K562 (cell line): Measurements from ENCODE around the gene CHMP1A. TPM values are rescaled to one million over a fixed set of nuclear protein-coding genes. Genes with fewer than 3 reads are reported as not detected.

ENCODE experiments used
- ATAC-seq: fragments of 200-7000 bp; cut with Tn5 transposase; 3 replicates; pipeline ENCODE4 v1.9.1; 2020; ENCODE audit warnings: moderate library complexity
- BruUV-seq: library from RNA; stranded (reverse); fragments of 400-500 nt; replicated peaks from 2 replicates; lab custom pipeline; 2021; lab: Mats Ljungman, UMichigan
- CTCF ChIA-PET: fragments of 300-600 bp; formaldehyde crosslinking; extraction: SDS; loops from one replicate; lab custom pipeline; 2021; ENCODE audit warnings: low intra/inter-chr PET ratio; lab: Yijun Ruan, JAX
- POLR2A ChIA-PET: fragments of 300-600, 350-650 bp; sonication (Branson Sonifier 250); formaldehyde crosslinking; extraction: SDS; loops from one replicate; lab custom pipeline; 2021; ENCODE audit warnings: antibody characterized with exemption, inconsistent platforms; lab: Yijun Ruan, JAX
- DNase-seq, 4 experiments: peaks; one replicate each; pipeline versions ENCODE4 v3.0.0 to v3.0.0-alpha.2; 2011 to 2018; ENCODE audit warnings: low spot score in 3 of 4, mixed read lengths in 3 of 4; ENCODE audit errors: extremely low read depth in 1 of 4
- FAIRE-seq: peaks from 2 replicates; lab custom pipeline; 2011; peaks lifted over from hg19 to GRCh38; lab: Jason Lieb, UNC
- H2AFZ ChIP-seq: 2 replicates; pipeline ENCODE4 v1.6.0; 2011; ENCODE audit warnings: low read depth, low read length, control low read depth, inconsistent platforms
- H3K27ac ChIP-seq: fragments of 200-600 bp; 3 replicates; pipeline ENCODE4 v1.8.0; 2011; ENCODE audit warnings: low read depth, mild to moderate bottlenecking, control low read depth, inconsistent platforms, low read length, moderate library complexity, mixed read lengths; ENCODE audit errors: extremely low read depth
- H3K27me3 ChIP-seq, 2 experiments: fragments of 300-600 bp in 1 of 2; 2 replicates in 1 of 2; 3 replicates in 1 of 2; pipeline versions ENCODE4 v1.6.0 to v1.8.0; 2011; ENCODE audit warnings: inconsistent platforms in 2 of 2, low read length in 2 of 2, mild to moderate bottlenecking in 1 of 2, mixed read lengths in 1 of 2, moderate library complexity in 1 of 2; ENCODE audit not compliant: control insufficient read depth in 2 of 2, insufficient read depth in 2 of 2
- H3K36me3 ChIP-seq: fragments of 300-600 bp; 3 replicates; pipeline ENCODE4 v1.8.0; 2011; ENCODE audit warnings: mild to moderate bottlenecking, low read length, inconsistent platforms; ENCODE audit not compliant: control insufficient read depth, insufficient read depth
- H3K4me1 ChIP-seq, 2 experiments: fragments of 200-600 bp in 1 of 2; replicated peaks in 1 of 2; 2 replicates in 1 of 2; 3 replicates in 1 of 2; pipeline versions ENCODE4 v1.5.1 to v1.8.0; 2011; ENCODE audit warnings: inconsistent platforms in 2 of 2, low read length in 2 of 2, mild to moderate bottlenecking in 1 of 2, mixed read lengths in 1 of 2, moderate library complexity in 1 of 2; ENCODE audit not compliant: control insufficient read depth in 2 of 2, insufficient read depth in 2 of 2
- H3K4me2 ChIP-seq: 2 replicates; pipeline ENCODE4 v1.6.1; 2011; ENCODE audit warnings: low read length, control low read depth, inconsistent platforms, mixed read lengths; ENCODE audit not compliant: insufficient read depth
- H3K4me3 ChIP-seq: fragments of 200-600 bp; sonication (generic), shearing (Covaris generic); 2 replicates; pipeline ENCODE4 v1.5.1; 2016; ENCODE audit warnings: control low read depth, inconsistent platforms
- H3K79me2 ChIP-seq: fragments of 200-600 bp; 3 replicates; pipeline ENCODE4 v1.8.0; 2011; ENCODE audit warnings: low read length, inconsistent platforms; ENCODE audit not compliant: control insufficient read depth, insufficient read depth
- H3K9ac ChIP-seq, 2 experiments: 2 replicates each; pipeline versions ENCODE4 v1.6.0 to v1.6.1; 2011; ENCODE audit warnings: low read depth in 2 of 2, low read length in 2 of 2, control low read depth in 1 of 2, inconsistent platforms in 1 of 2, mild to moderate bottlenecking in 1 of 2, mixed read lengths in 1 of 2; ENCODE audit not compliant: insufficient read depth in 1 of 2
- H3K9me1 ChIP-seq: one replicate; pipeline ENCODE4 v1.6.0; 2011; ENCODE audit warnings: inconsistent platforms, mild to moderate bottlenecking, low read length, moderate library complexity; ENCODE audit not compliant: control insufficient read depth, insufficient read depth
- H3K9me3 ChIP-seq: replicated peaks from 2 replicates; pipeline ENCODE4 v1.5.1; 2011; ENCODE audit warnings: low read depth, low read length, inconsistent platforms; ENCODE audit not compliant: control insufficient read depth, insufficient read depth
- H4K20me1 ChIP-seq: replicated peaks from 2 replicates; pipeline ENCODE4 v1.6.1; 2011; ENCODE audit warnings: low read length, inconsistent platforms, mixed read lengths; ENCODE audit not compliant: control insufficient read depth, insufficient read depth
- FOXA1 ChIP-seq: fragments of 450-650 bp; IDR thresholded peaks from 2 replicates; pipeline ENCODE4 v1.6.1; 2016; ENCODE audit warnings: mild to moderate bottlenecking, borderline replicate concordance
- FOXK1 ChIP-seq: sonication (generic); formaldehyde crosslinking; IDR thresholded peaks from 2 replicates; pipeline ENCODE4 v1.8.0; 2022; ENCODE audit warnings: missing genetic modification reagents, mild to moderate bottlenecking, borderline replicate concordance
- JUNB ChIP-seq: fragments of 450-650 bp; formaldehyde crosslinking; conservative IDR thresholded peaks from 2 replicates; pipeline ENCODE4 v1.4.0; 2020; ENCODE audit warnings: mild to moderate bottlenecking
- MBD2 ChIP-seq: sonication (generic); IDR thresholded peaks from 2 replicates; pipeline ENCODE4 v1.6.1; 2016; ENCODE audit warnings: low read depth, borderline replicate concordance
- MTA3 ChIP-seq: fragments of 450-650 bp; formaldehyde crosslinking; IDR thresholded peaks from 2 replicates; pipeline ENCODE4 v1.6.1; 2017; ENCODE audit warnings: mild to moderate bottlenecking, borderline replicate concordance
- SPI1 ChIP-seq: IDR thresholded peaks from 2 replicates; pipeline ENCODE4 v1.6.1; 2011; ENCODE audit warnings: low read depth, low read length, control low read depth, borderline replicate concordance
- TGIF2 ChIP-seq: sonication (generic); formaldehyde crosslinking; IDR thresholded peaks from 2 replicates; pipeline ENCODE4 v1.8.1; 2022; ENCODE audit warnings: mild to moderate bottlenecking, missing genetic modification reagents, moderate library complexity
- ZNF175 ChIP-seq: fragments of 200-800 bp; sonication (Bioruptor generic); IDR thresholded peaks from 2 replicates; pipeline ENCODE4 v1.6.1; 2016; ENCODE audit warnings: low read depth, mild to moderate bottlenecking, missing genetic modification characterization, missing compliant biosample characterization
- ZNF408 ChIP-seq: fragments of 250-450 bp; sonication (Bioruptor Pico); IDR thresholded peaks from 2 replicates; pipeline ENCODE4 v1.4.0; 2020; ENCODE audit warnings: low read depth, mild to moderate bottlenecking, moderate library complexity
- ZNF561 ChIP-seq: fragments of 450-650 bp; formaldehyde crosslinking; conservative IDR thresholded peaks from 2 replicates; pipeline ENCODE4 v1.4.0; 2020; ENCODE audit warnings: mild to moderate bottlenecking, moderate library complexity
- ZSCAN32 ChIP-seq: fragments of 450-650 bp; formaldehyde crosslinking; IDR thresholded peaks from 2 replicates; pipeline ENCODE4 v1.4.0; 2020; ENCODE audit warnings: mild to moderate bottlenecking, moderate library complexity
- WGBS: fragments of 100-300 bp; shearing (Covaris generic); methylation state at CpG from one replicate; pipeline ENCODE4 v1.1.6; 2016; ENCODE audit warnings: low coverage, mixed read lengths; ENCODE audit not compliant: insufficient coverage; ENCODE audit errors: missing lambda C conversion rate; 5-methylcytosine and 5-hydroxymethylcytosine counted together
- in situ Hi-C: fragments of 300-500 bp; cut with MboI; formaldehyde crosslinking; loops from 4 replicates; pipeline ENCODE4 v1.15.0; 2018; ENCODE audit warnings: inconsistent platforms, mixed read lengths
- intact Hi-C: fragments of 100-400 bp; cut with micrococcal nuclease; formaldehyde crosslinking; loops from 2 replicates; pipeline ENCODE4 v1.14.2; 2022
- polyA plus RNA-seq, 8 experiments: library from polyadenylated mRNA; depleted of rRNA in 4 of 8; stranded (reverse) in 5 of 8; unstranded in 3 of 8; fragments of >200 nt; fragmentation: Nextera tagmentation in 2 of 8; fragmentation: Illumina TruSeq in 1 of 8; extraction: Ambion mirVana in 2 of 8; extraction: Trizol in 1 of 8; gene quantifications; 2 replicates each; pipeline versions ENCODE4 v1.2.1 to v1.2.3, GENCODE V29; 2011 to 2014; ENCODE audit warnings: inconsistent platforms in 1 of 8, missing spikeins in 1 of 8
- total RNA-seq, 7 experiments: library from RNA; depleted of rRNA in 6 of 7; stranded (reverse); fragments of >200 nt in 6 of 7; fragmentation: Illumina TruSeq in 2 of 7; extraction: Trizol in 2 of 7; gene quantifications; 2 replicates each; pipeline versions ENCODE4 v1.2.1 to v1.2.3, GENCODE V29; 2011 to 2021; ENCODE audit warnings: low replicate concordance in 1 of 7
- TF ChIP-seq, protein P1 (sequence below): fragments of 450-650 bp; IDR thresholded peaks from 2 replicates; pipeline ENCODE4 v1.6.1; 2014; ENCODE audit warnings: low read depth, mild to moderate bottlenecking, moderate library complexity, borderline replicate concordance
- TF ChIP-seq, protein P2 (sequence below): sonication (generic); formaldehyde crosslinking; IDR thresholded peaks from 2 replicates; pipeline ENCODE4 v1.9.0; 2022; ENCODE audit warnings: mild to moderate bottlenecking, missing genetic modification reagents
- TF ChIP-seq, protein P3 (sequence below): sonication (generic); formaldehyde crosslinking; IDR thresholded peaks from 2 replicates; pipeline ENCODE4 v1.8.1; 2023; ENCODE audit warnings: mild to moderate bottlenecking, missing genetic modification reagents
- TF ChIP-seq, protein P4 (sequence below), 2 experiments: IDR thresholded peaks; 2 replicates each; pipeline ENCODE4 v1.6.1; 2011; ENCODE audit warnings: borderline replicate concordance in 1 of 2, control low read depth in 1 of 2, low read depth in 1 of 2, low read length in 1 of 2, mild to moderate bottlenecking in 1 of 2, mixed read lengths in 1 of 2, moderate library complexity in 1 of 2; ENCODE audit not compliant: insufficient read depth in 1 of 2, insufficient read length in 1 of 2, poor library complexity in 1 of 2, severe bottlenecking in 1 of 2; ENCODE audit errors: extremely low read depth in 1 of 2

CHMP1A gene
- total and polyA plus RNA-seq, 9 of the 15 experiments (the other 6 are each of a cell fraction or from before 2014, with no cell fraction given), result 0.83 to 79.9 (median 45.2) TPM

DNA sequence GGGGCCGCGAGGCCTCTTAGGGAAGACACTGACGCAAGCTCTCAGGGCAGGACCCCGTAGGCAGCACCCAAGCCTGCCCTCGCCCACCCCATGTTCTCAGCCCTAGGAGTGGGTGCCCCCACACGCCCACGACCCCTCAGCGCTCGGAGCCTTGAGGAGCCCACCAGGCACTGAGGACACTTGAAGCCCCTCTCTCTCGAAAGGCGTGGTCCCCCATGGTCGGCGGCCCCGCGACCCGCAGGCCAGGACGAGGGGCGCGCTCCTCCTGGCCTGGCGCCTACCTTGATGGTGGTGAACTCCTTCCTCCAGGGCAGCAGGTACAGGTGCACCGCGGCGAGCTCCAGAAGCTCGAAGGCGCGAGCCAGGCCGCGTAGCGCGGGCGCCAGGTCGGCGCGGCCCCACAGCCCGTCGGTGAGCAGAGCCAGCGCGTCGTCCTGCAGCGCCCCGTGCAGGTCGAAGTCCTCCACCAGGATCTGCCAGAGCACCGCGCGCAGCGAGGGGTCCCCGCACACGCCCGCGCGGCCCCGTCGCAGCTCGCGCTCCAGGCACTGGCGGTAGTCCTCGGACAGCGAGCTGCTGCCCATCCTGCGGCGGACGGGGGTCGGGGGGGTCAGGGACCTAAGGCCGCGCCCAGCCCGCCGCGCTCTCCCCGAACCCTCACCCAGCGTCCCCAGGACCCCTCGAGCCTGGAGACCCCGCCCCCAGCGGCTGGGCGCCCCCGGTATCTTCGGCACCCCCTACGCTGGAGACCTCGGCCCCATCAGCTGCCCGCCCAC lies 43.3 kb upstream of the CHMP1A start:
- peaks cover 26% of the 10 kb centered on the region; the same call in 2 of the 3 replicates for H3K36me3 ChIP-seq
- ChIA-PET POLR2A (interaction anchor here (0.5 to 2.2 kb wide), 10 partner anchors 10 to 317 kb away, joined by 3 to 16 read pairs (median 3); partner anchors contain the start of gene CDK10), CTCF (interaction anchor here (0.6 to 2.7 kb wide), 2 partner anchors 142 to 160 kb away, joined by 3 to 18 read pairs; no protein-coding TSS in a partner anchor)
- peak overlapping the region; percentile 86 for H3K4me2 ChIP-seq
- ATAC-seq, result peak; percentile 74
- H3K4me1 ChIP-seq, result peaks cover 13 to 64% of the 10 kb centered on the region in 2 experiments
- H3K9ac ChIP-seq, result peak overlapping the region; percentile 70 to 93
- peaks cover 11% of the 10 kb centered on the region for H3K9me1 ChIP-seq
- peaks cover 4% of the 10 kb centered on the region; the same call in 1 of the 2 replicates for H4K20me1 ChIP-seq
- BruUV-seq, result TSS peak; percentile 50
- intact Hi-C loops, result loop anchor here (2.0 to 5.0 kb wide), 3 partner anchors 18 to 211 kb away; no protein-coding TSS in a partner anchor
- peak overlapping the region; percentile 79 for H2AFZ ChIP-seq
- H3K27ac ChIP-seq, result peak overlapping the region; percentile 76
- H3K4me3 ChIP-seq, result peak overlapping the region; percentile 51
- peaks cover 9% of the 10 kb centered on the region for H3K79me2 ChIP-seq
- peak; percentile 48 to 82 (median 62) for DNase-seq
- no peaks in the 10 kb centered on the region for H3K27me3 ChIP-seq
- no peak for FAIRE-seq
- WGBS, result 2% methylated on average over 42 of the region's 78 CpGs
- H3K9me3 ChIP-seq, result no peaks in the 10 kb centered on the region
- in situ Hi-C loops, result loop anchor here (5.0 kb wide), 1 partner anchor 161 kb away; no protein-coding TSS in a partner anchor
- TF ChIP-seq MTA3 (peak; percentile 11; the same call in 1 of the 2 replicates), MBD2 (no peak), FOXK1 (CRISPR knock-in tag) (no peak), FOXA1 (no peak), ZNF175 (CRISPR knock-in tag) (no peak), JUNB (no peak), TGIF2 (CRISPR knock-in tag) (no peak), ZSCAN32 (CRISPR knock-in tag) (no peak), ZNF561 (CRISPR knock-in tag) (no peak), SPI1 (no peak), ZNF408 (CRISPR knock-in tag) (no peak)
- TF ChIP-seq, protein P1, sequence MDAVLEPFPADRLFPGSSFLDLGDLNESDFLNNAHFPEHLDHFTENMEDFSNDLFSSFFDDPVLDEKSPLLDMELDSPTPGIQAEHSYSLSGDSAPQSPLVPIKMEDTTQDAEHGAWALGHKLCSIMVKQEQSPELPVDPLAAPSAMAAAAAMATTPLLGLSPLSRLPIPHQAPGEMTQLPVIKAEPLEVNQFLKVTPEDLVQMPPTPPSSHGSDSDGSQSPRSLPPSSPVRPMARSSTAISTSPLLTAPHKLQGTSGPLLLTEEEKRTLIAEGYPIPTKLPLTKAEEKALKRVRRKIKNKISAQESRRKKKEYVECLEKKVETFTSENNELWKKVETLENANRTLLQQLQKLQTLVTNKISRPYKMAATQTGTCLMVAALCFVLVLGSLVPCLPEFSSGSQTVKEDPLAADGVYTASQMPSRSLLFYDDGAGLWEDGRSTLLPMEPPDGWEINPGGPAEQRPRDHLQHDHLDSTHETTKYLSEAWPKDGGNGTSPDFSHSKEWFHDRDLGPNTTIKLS, result no peak
- TF ChIP-seq, protein P2, sequence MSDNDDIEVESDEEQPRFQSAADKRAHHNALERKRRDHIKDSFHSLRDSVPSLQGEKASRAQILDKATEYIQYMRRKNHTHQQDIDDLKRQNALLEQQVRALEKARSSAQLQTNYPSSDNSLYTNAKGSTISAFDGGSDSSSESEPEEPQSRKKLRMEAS, result peak; percentile 60
- TF ChIP-seq, protein P3, sequence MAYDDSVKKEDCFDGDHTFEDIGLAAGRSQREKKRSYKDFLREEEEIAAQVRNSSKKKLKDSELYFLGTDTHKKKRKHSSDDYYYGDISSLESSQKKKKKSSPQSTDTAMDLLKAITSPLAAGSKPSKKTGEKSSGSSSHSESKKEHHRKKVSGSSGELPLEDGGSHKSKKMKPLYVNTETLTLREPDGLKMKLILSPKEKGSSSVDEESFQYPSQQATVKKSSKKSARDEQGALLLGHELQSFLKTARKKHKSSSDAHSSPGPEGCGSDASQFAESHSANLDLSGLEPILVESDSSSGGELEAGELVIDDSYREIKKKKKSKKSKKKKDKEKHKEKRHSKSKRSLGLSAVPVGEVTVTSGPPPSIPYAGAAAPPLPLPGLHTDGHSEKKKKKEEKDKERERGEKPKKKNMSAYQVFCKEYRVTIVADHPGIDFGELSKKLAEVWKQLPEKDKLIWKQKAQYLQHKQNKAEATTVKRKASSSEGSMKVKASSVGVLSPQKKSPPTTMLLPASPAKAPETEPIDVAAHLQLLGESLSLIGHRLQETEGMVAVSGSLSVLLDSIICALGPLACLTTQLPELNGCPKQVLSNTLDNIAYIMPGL (CRISPR knock-in tag), result 0 out of 2 replicates have a peak, but pooled peaks have one; percentile 5
- TF ChIP-seq, protein P4, sequence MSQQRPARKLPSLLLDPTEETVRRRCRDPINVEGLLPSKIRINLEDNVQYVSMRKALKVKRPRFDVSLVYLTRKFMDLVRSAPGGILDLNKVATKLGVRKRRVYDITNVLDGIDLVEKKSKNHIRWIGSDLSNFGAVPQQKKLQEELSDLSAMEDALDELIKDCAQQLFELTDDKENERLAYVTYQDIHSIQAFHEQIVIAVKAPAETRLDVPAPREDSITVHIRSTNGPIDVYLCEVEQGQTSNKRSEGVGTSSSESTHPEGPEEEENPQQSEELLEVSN (IDR thresholded peaks at IDR 0.05; ENCODE audit: borderline replicate concordance in 1 of 2, extremely low read depth in 1 of 2, insufficient read depth in 1 of 2, insufficient read length in 1 of 2, low read depth in 1 of 2, low read length in 1 of 2, poor library complexity in 1 of 2, severe bottlenecking in 1 of 2), result peak; percentile 78 to 90
